Measurements from ENCODE around the gene PPP1R1B.

Gene PPP1R1B

GRCh38 chr17:39658760-39659159 is 32.0 kb downstream of the PPP1R1B start:
- WGBS, result 100% methylated on average over 1 of the region's 3 CpGs
- Histone ChIP-seq H4K8ac (ENCODE audit: low read length) (no peak overlapping the region), H4K91ac (ENCODE audit: low read length) (no peak overlapping the region), H3K14ac (ENCODE audit: low read length in 2 of 2) (no peak overlapping the region), H3K9ac (ENCODE audit: low read length) (no peak overlapping the region), H2BK15ac (ENCODE audit: low read depth, poor library complexity, severe bottlenecking) (no peak overlapping the region), H3K27me3 (ENCODE audit: control insufficient read depth in 1 of 2, insufficient read depth in 1 of 2, low read length in 2 of 2) (no peaks in the 10 kb centered on the region), H3K9me3 (ENCODE audit: control insufficient read depth, low read length) (no peaks in the 10 kb centered on the region), H3K4ac (ENCODE audit: low read depth in 1 of 2, low read length in 2 of 2) (no peak overlapping the region), H2BK120ac (ENCODE audit: low read depth, low read length) (no peak overlapping the region), H3K4me2 (ENCODE audit: low read length, poor library complexity, severe bottlenecking) (no peak overlapping the region), H3K18ac (ENCODE audit: low read depth in 1 of 2, low read length in 2 of 2) (no peak overlapping the region), H3K79me1 (replicated peaks; ENCODE audit: low read length, poor library complexity, severe bottlenecking) (peaks cover 27% of the 10 kb centered on the region), H3K36me3 (ENCODE audit: control insufficient read depth in 1 of 2, insufficient read depth in 2 of 2, low read depth in 1 of 2, low read length in 2 of 2) (peaks cover 42 to 83% of the 10 kb centered on the region in 2 experiments), H3K4me1 (ENCODE audit: control insufficient read depth, insufficient read depth, low read depth, low read length) (peaks cover 42% of the 10 kb centered on the region), H3K23ac (ENCODE audit: low read length in 2 of 2) (no peak overlapping the region), H2BK12ac (ENCODE audit: low read length in 2 of 2) (no peak overlapping the region), H2AFZ (ENCODE audit: low read depth, low read length) (no peak overlapping the region), H2AK5ac (ENCODE audit: low read length, severe bottlenecking) (no peak overlapping the region), H2BK5ac (ENCODE audit: low read depth, low read length, poor library complexity, severe bottlenecking) (no peak overlapping the region), H3K27ac (ENCODE audit: low read length, poor library complexity, severe bottlenecking) (no peak overlapping the region), H3K4me3 (ENCODE audit: insufficient read depth in 1 of 2, low read depth in 1 of 2, low read length in 2 of 2) (no peak overlapping the region)
- no peak for DNase-seq

GRCh38 chr17:39659279-39660010 is 32.7 kb downstream of the PPP1R1B start:
- H4K8ac ChIP-seq (ENCODE audit: low read length), result peak overlapping the region; percentile 32
- no peak overlapping the region for H3K4me2 ChIP-seq (ENCODE audit: low read length, poor library complexity, severe bottlenecking)
- no peaks in the 10 kb centered on the region for H3K9me3 ChIP-seq (ENCODE audit: control insufficient read depth, low read length)
- H4K91ac ChIP-seq (ENCODE audit: low read length), result no peak overlapping the region
- H3K18ac ChIP-seq (ENCODE audit: low read depth in 1 of 2, low read length in 2 of 2), result no peak overlapping the region
- peaks cover 42 to 78% of the 10 kb centered on the region in 2 experiments for H3K36me3 ChIP-seq (ENCODE audit: control insufficient read depth in 1 of 2, insufficient read depth in 2 of 2, low read depth in 1 of 2, low read length in 2 of 2)
- H2BK12ac ChIP-seq (ENCODE audit: low read length in 2 of 2), result no peak overlapping the region
- H3K4ac ChIP-seq (ENCODE audit: low read depth in 1 of 2, low read length in 2 of 2), result no peak overlapping the region
- H2BK120ac ChIP-seq (ENCODE audit: low read depth, low read length), result no peak overlapping the region
- H3K27me3 ChIP-seq (ENCODE audit: control insufficient read depth in 1 of 2, insufficient read depth in 1 of 2, low read length in 2 of 2), result no peaks in the 10 kb centered on the region
- no peak for DNase-seq
- H3K9ac ChIP-seq (ENCODE audit: low read length), result no peak overlapping the region
- H3K27ac ChIP-seq (ENCODE audit: low read length, poor library complexity, severe bottlenecking), result no peak overlapping the region
- 85% methylated on average over 14 of the region's 15 CpGs for WGBS
- H3K79me1 ChIP-seq (replicated peaks; ENCODE audit: low read length, poor library complexity, severe bottlenecking), result peaks cover 21% of the 10 kb centered on the region
- H3K14ac ChIP-seq (ENCODE audit: low read length in 2 of 2), result no peak overlapping the region
- no peak overlapping the region for H2AK5ac ChIP-seq (ENCODE audit: low read length, severe bottlenecking)
- H3K4me3 ChIP-seq (ENCODE audit: insufficient read depth in 1 of 2, low read depth in 1 of 2, low read length in 2 of 2), result no peak overlapping the region
- H2AFZ ChIP-seq (ENCODE audit: low read depth, low read length), result no peak overlapping the region
- no peak overlapping the region for H2BK15ac ChIP-seq (ENCODE audit: low read depth, poor library complexity, severe bottlenecking)
- peaks cover 49% of the 10 kb centered on the region for H3K4me1 ChIP-seq (ENCODE audit: control insufficient read depth, insufficient read depth, low read depth, low read length)
- no peak overlapping the region for H3K23ac ChIP-seq (ENCODE audit: low read length in 2 of 2)
- H2BK5ac ChIP-seq (ENCODE audit: low read depth, low read length, poor library complexity, severe bottlenecking), result no peak overlapping the region

- no peak overlapping the region for H2BK12ac ChIP-seq (ENCODE audit: low read length in 2 of 2)
- H3K4me1 ChIP-seq (ENCODE audit: control insufficient read depth, insufficient read depth, low read depth, low read length), result peaks cover 55% of the 10 kb centered on the region
- no peak overlapping the region for H3K23ac ChIP-seq (ENCODE audit: low read length in 2 of 2)
- H3K18ac ChIP-seq (ENCODE audit: low read depth in 1 of 2, low read length in 2 of 2), result no peak overlapping the region
- H3K4me2 ChIP-seq (ENCODE audit: low read length, poor library complexity, severe bottlenecking), result no peak overlapping the region
- H3K4ac ChIP-seq (ENCODE audit: low read depth in 1 of 2, low read length in 2 of 2), result no peak overlapping the region
- no peak overlapping the region for H4K8ac ChIP-seq (ENCODE audit: low read length)
- H3K27me3 ChIP-seq (ENCODE audit: control insufficient read depth in 1 of 2, insufficient read depth in 1 of 2, low read length in 2 of 2), result peaks cover 0 to 5% of the 10 kb centered on the region in 2 experiments
- no peak overlapping the region for H4K91ac ChIP-seq (ENCODE audit: low read length)
- no peak overlapping the region for H3K9ac ChIP-seq (ENCODE audit: low read length)
- H3K36me3 ChIP-seq (ENCODE audit: control insufficient read depth in 1 of 2, insufficient read depth in 2 of 2, low read depth in 1 of 2, low read length in 2 of 2), result peaks cover 39 to 75% of the 10 kb centered on the region in 2 experiments
- no peak overlapping the region for H2BK15ac ChIP-seq (ENCODE audit: low read depth, poor library complexity, severe bottlenecking)
- no peak overlapping the region for H2BK5ac ChIP-seq (ENCODE audit: low read depth, low read length, poor library complexity, severe bottlenecking)
- no peak overlapping the region for H3K4me3 ChIP-seq (ENCODE audit: insufficient read depth in 1 of 2, low read depth in 1 of 2, low read length in 2 of 2)
- WGBS, result 96% methylated on average over 5 of the region's 5 CpGs
- H3K79me1 ChIP-seq (replicated peaks; ENCODE audit: low read length, poor library complexity, severe bottlenecking), result peaks cover 18% of the 10 kb centered on the region
- H2AFZ ChIP-seq (ENCODE audit: low read depth, low read length), result no peak overlapping the region
- H3K27ac ChIP-seq (ENCODE audit: low read length, poor library complexity, severe bottlenecking), result no peak overlapping the region
- H3K14ac ChIP-seq (ENCODE audit: low read length in 2 of 2), result no peak overlapping the region
- no peak for DNase-seq
- H2AK5ac ChIP-seq (ENCODE audit: low read length, severe bottlenecking), result no peak overlapping the region
- no peak overlapping the region for H2BK120ac ChIP-seq (ENCODE audit: low read depth, low read length)
- no peaks in the 10 kb centered on the region for H3K9me3 ChIP-seq (ENCODE audit: control insufficient read depth, low read length)
Observed at GRCh38 chr17:39660011-39660360, 33.2 kb downstream of the PPP1R1B start.

GRCh38 chr17:39660397-39661385 is 33.9 kb downstream of the PPP1R1B start:
- no peak overlapping the region for H2BK12ac ChIP-seq (ENCODE audit: low read length in 2 of 2)
- H3K4me2 ChIP-seq (ENCODE audit: low read length, poor library complexity, severe bottlenecking), result no peak overlapping the region
- no peak overlapping the region for H3K4ac ChIP-seq (ENCODE audit: low read depth in 1 of 2, low read length in 2 of 2)
- no peak overlapping the region for H4K8ac ChIP-seq (ENCODE audit: low read length)
- no peak overlapping the region for H2BK15ac ChIP-seq (ENCODE audit: low read depth, poor library complexity, severe bottlenecking)
- peaks cover 62% of the 10 kb centered on the region for H3K4me1 ChIP-seq (ENCODE audit: control insufficient read depth, insufficient read depth, low read depth, low read length)
- no peak overlapping the region for H2BK120ac ChIP-seq (ENCODE audit: low read depth, low read length)
- H3K14ac ChIP-seq (ENCODE audit: low read length in 2 of 2), result no peak overlapping the region
- H3K79me1 ChIP-seq (replicated peaks; ENCODE audit: low read length, poor library complexity, severe bottlenecking), result peaks cover 16% of the 10 kb centered on the region
- no peak overlapping the region for H3K23ac ChIP-seq (ENCODE audit: low read length in 2 of 2)
- no peak overlapping the region for H3K9ac ChIP-seq (ENCODE audit: low read length)
- H3K27me3 ChIP-seq (ENCODE audit: control insufficient read depth in 1 of 2, insufficient read depth in 1 of 2, low read length in 2 of 2), result peaks cover 0 to 12% of the 10 kb centered on the region in 2 experiments
- H3K27ac ChIP-seq (ENCODE audit: low read length, poor library complexity, severe bottlenecking), result no peak overlapping the region
- no peaks in the 10 kb centered on the region for H3K9me3 ChIP-seq (ENCODE audit: control insufficient read depth, low read length)
- H4K91ac ChIP-seq (ENCODE audit: low read length), result no peak overlapping the region
- peaks cover 37 to 73% of the 10 kb centered on the region in 2 experiments for H3K36me3 ChIP-seq (ENCODE audit: control insufficient read depth in 1 of 2, insufficient read depth in 2 of 2, low read depth in 1 of 2, low read length in 2 of 2)
- H3K18ac ChIP-seq (ENCODE audit: low read depth in 1 of 2, low read length in 2 of 2), result no peak overlapping the region
- H2BK5ac ChIP-seq (ENCODE audit: low read depth, low read length, poor library complexity, severe bottlenecking), result no peak overlapping the region
- 96% methylated on average over 35 of the region's 35 CpGs for WGBS
- H3K4me3 ChIP-seq (ENCODE audit: insufficient read depth in 1 of 2, low read depth in 1 of 2, low read length in 2 of 2), result no peak overlapping the region
- H2AFZ ChIP-seq (ENCODE audit: low read depth, low read length), result no peak overlapping the region
- no peak overlapping the region for H2AK5ac ChIP-seq (ENCODE audit: low read length, severe bottlenecking)
- no peak for DNase-seq
